ENCODE data around the gene ZDHHC24.

Gene ZDHHC24

DNA sequence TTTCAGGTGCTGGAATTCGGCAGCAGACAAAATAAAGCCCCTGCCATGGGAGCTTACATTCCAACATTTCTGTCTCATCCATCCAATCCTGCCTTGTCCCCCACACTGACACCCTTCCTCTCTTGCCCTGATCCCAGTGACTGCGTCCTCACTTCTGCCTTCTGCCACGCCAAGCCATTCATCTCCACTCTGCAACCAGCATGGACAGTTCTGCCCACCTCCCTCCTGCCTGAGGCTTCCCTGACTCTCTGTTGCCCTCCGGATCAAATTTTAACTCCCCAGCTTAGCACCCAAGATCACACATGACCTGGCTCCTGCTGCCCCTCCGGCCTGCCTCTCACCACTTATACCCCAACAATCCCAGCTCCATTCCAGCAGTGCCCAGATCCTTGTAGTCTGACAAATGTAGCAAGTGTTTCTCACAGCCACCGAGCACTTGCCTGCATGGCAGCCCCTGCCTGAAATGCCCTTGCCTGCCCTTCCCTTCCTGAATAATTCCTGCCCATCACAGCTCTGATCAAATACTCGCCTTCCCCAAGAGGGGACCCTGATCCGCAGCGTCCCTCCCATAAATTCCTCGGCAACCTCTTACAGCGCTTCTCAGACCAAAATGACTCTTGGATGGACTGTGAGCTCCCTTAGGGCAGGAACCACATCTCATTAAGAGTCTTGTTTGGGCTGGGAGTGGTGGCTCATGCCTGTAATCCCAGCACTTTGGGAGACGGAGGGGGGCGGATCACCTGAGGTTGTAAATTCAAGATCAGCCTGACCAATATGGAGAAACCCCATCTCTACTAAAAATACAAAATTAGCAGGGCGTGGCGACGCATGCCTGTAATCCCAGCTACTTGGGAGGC is 3.2 kb upstream of the ZDHHC24 start:
- no peak for ATAC-seq (ENCODE audit: insufficient read depth, low read depth)
- H4K20me1 ChIP-seq (ENCODE audit: insufficient read depth, low read length), result no peaks in the 10 kb centered on the region
- H3K27me3 ChIP-seq (ENCODE audit: insufficient read depth, low read length, poor library complexity), result no peaks in the 10 kb centered on the region
- H3K4me3 ChIP-seq (ENCODE audit: low read depth in 1 of 2, low read length in 2 of 2), result no peak overlapping the region
- no peak overlapping the region for H3K9ac ChIP-seq (ENCODE audit: low read depth, low read length)
- H3K79me2 ChIP-seq (ENCODE audit: insufficient read depth, low read length), result peaks cover 8% of the 10 kb centered on the region
- TF ChIP-seq EZH2 (IDR thresholded peaks at IDR 0.05; ENCODE audit: borderline replicate concordance, low read depth, low read length, severe bottlenecking), result no peak
- TF ChIP-seq, protein P1, sequence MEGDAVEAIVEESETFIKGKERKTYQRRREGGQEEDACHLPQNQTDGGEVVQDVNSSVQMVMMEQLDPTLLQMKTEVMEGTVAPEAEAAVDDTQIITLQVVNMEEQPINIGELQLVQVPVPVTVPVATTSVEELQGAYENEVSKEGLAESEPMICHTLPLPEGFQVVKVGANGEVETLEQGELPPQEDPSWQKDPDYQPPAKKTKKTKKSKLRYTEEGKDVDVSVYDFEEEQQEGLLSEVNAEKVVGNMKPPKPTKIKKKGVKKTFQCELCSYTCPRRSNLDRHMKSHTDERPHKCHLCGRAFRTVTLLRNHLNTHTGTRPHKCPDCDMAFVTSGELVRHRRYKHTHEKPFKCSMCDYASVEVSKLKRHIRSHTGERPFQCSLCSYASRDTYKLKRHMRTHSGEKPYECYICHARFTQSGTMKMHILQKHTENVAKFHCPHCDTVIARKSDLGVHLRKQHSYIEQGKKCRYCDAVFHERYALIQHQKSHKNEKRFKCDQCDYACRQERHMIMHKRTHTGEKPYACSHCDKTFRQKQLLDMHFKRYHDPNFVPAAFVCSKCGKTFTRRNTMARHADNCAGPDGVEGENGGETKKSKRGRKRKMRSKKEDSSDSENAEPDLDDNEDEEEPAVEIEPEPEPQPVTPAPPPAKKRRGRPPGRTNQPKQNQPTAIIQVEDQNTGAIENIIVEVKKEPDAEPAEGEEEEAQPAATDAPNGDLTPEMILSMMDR (IDR thresholded peaks at IDR 0.05; ENCODE audit: borderline replicate concordance, extremely low read depth, low read length, poor library complexity, severe bottlenecking), result no peak
- no peaks in the 10 kb centered on the region for H3K36me3 ChIP-seq (ENCODE audit: insufficient read depth, low read length)
- H3K9me3 ChIP-seq (ENCODE audit: insufficient read depth, low read length, severe bottlenecking), result no peaks in the 10 kb centered on the region
- H3K4me1 ChIP-seq (ENCODE audit: insufficient read depth, low read length), result peaks cover 22% of the 10 kb centered on the region
- no peak overlapping the region for H3K27ac ChIP-seq (ENCODE audit: low read length)
- no peak overlapping the region for H3K4me2 ChIP-seq (ENCODE audit: insufficient read depth, low read length)
- DNase-seq, result no peak
- H2AFZ ChIP-seq (ENCODE audit: low read depth, low read length), result no peak overlapping the region

DNA sequence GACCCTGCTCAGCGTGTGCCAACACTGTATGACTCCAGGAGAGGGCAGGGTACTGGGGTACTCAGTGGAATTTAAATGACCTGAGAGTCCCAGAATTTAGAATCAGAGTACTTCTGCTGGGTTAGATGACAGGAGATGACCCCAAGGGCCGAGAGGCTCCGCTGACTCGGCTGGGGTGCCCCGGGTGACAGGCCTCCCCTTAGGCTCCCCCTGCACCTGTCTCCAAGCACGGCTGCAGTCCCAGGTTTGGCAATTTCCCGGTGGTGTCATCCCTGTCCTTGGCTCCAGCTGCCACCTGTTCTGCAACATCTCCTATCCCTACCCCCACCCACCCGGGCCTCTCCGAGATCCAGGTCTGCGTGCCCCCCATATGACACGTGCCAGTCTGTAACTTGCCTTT is 2.2 kb upstream of the ZDHHC24 start:
- Histone ChIP-seq H2AFZ (ENCODE audit: low read depth, low read length) (no peak overlapping the region), H3K27me3 (ENCODE audit: insufficient read depth, low read length, poor library complexity) (no peaks in the 10 kb centered on the region), H3K4me3 (ENCODE audit: low read depth in 1 of 2, low read length in 2 of 2) (no peak overlapping the region), H3K36me3 (ENCODE audit: insufficient read depth, low read length) (peaks cover 4% of the 10 kb centered on the region; the same call in 1 of the 2 replicates), H3K9ac (ENCODE audit: low read depth, low read length) (no peak overlapping the region), H3K4me1 (ENCODE audit: insufficient read depth, low read length) (peaks cover 32% of the 10 kb centered on the region), H3K4me2 (ENCODE audit: insufficient read depth, low read length) (no peak overlapping the region), H4K20me1 (ENCODE audit: insufficient read depth, low read length) (no peaks in the 10 kb centered on the region), H3K9me3 (ENCODE audit: insufficient read depth, low read length, severe bottlenecking) (no peaks in the 10 kb centered on the region), H3K79me2 (ENCODE audit: insufficient read depth, low read length) (peaks cover 8% of the 10 kb centered on the region), H3K27ac (ENCODE audit: low read length) (no peak overlapping the region)
- ATAC-seq (ENCODE audit: insufficient read depth, low read depth) (no peak), DNase-seq (no peak)
- no peak for TF ChIP-seq EZH2 (IDR thresholded peaks at IDR 0.05; ENCODE audit: borderline replicate concordance, low read depth, low read length, severe bottlenecking)
- TF ChIP-seq, protein P1 (IDR thresholded peaks at IDR 0.05; ENCODE audit: borderline replicate concordance, extremely low read depth, low read length, poor library complexity, severe bottlenecking), result no peak

DNA sequence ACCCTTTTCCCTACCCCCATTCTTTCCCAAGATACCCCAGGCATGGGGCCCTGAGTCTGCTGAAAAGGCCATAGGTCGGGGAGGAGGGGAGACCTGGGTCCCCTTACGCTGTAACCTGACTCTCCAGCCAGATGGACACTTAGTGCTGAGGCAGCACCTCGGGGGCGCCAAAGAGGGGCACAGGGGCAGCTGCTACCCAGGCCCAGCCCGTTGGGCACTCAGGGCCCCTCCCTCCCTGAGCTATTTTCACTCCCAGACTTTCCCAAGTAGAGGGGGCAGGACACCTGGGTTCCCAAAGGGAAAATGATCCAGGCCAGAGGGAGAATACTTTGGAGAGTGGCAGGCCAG is 1.8 kb upstream of the ZDHHC24 start:
- Histone ChIP-seq H3K4me3 (ENCODE audit: low read depth in 1 of 2, low read length in 2 of 2) (no peak overlapping the region), H3K36me3 (ENCODE audit: insufficient read depth, low read length) (peaks cover 7% of the 10 kb centered on the region), H3K9ac (ENCODE audit: low read depth, low read length) (no peak overlapping the region)

More for the DNA sequence above, 1.8 kb upstream of the ZDHHC24 start:
- no peak overlapping the region for H2AFZ ChIP-seq (ENCODE audit: low read depth, low read length)
- H3K79me2 ChIP-seq (ENCODE audit: insufficient read depth, low read length), result peaks cover 8% of the 10 kb centered on the region
- H3K4me1 ChIP-seq (ENCODE audit: insufficient read depth, low read length), result peaks cover 32% of the 10 kb centered on the region
- no peaks in the 10 kb centered on the region for H3K27me3 ChIP-seq (ENCODE audit: insufficient read depth, low read length, poor library complexity)
- TF ChIP-seq, protein P1 (IDR thresholded peaks at IDR 0.05; ENCODE audit: borderline replicate concordance, extremely low read depth, low read length, poor library complexity, severe bottlenecking), result no peak
- TF ChIP-seq EZH2 (IDR thresholded peaks at IDR 0.05; ENCODE audit: borderline replicate concordance, low read depth, low read length, severe bottlenecking), result no peak
- DNase-seq (no peak), ATAC-seq (ENCODE audit: insufficient read depth, low read depth) (no peak)
- H4K20me1 ChIP-seq (ENCODE audit: insufficient read depth, low read length), result no peaks in the 10 kb centered on the region
- H3K9me3 ChIP-seq (ENCODE audit: insufficient read depth, low read length, severe bottlenecking), result no peaks in the 10 kb centered on the region
- H3K27ac ChIP-seq (ENCODE audit: low read length), result no peak overlapping the region
- no peak overlapping the region for H3K4me2 ChIP-seq (ENCODE audit: insufficient read depth, low read length)
